Ascending aorta (tissue), 2 donors: Measurements from ENCODE around the gene UBFD1. TPM values are rescaled to one million over a fixed set of nuclear protein-coding genes. Genes with fewer than 3 reads are reported as not detected.

ENCODE experiments used
- DNase-seq, 2 donors: peaks; one replicate each; pipeline ENCODE4 v3.0.0-alpha.2; 2019; ENCODE audit warnings: low spot score in 2 of 2
- H3K27ac ChIP-seq, 2 donors: fragments of 200-600 bp; sonication (generic); one replicate each; pipeline ENCODE4 v1.5.1; 2016 to 2017; ENCODE audit warnings: mild to moderate bottlenecking in 1 of 2
- H3K27me3 ChIP-seq: fragments of 200-600 bp; sonication (generic); one replicate; pipeline ENCODE4 v1.5.1; 2017
- H3K36me3 ChIP-seq, 2 donors: fragments of 200-600 bp; sonication (generic); one replicate each; pipeline ENCODE4 v1.5.1; 2016
- H3K4me1 ChIP-seq, 2 donors: fragments of 200-600 bp; sonication (generic); one replicate each; pipeline ENCODE4 v1.5.1; 2016 to 2017; ENCODE audit warnings: mild to moderate bottlenecking in 1 of 2
- H3K4me3 ChIP-seq, 2 donors: fragments of 200-600 bp; sonication (generic); one replicate each; pipeline ENCODE4 v1.5.1; 2016 to 2017; ENCODE audit warnings: mild to moderate bottlenecking in 1 of 2
- H3K9me3 ChIP-seq, 2 donors: fragments of 200-600 bp; sonication (generic); one replicate each; pipeline ENCODE4 v1.5.1; 2016
- intact Hi-C: fragments of 100-400 bp; cut with DNase I; formaldehyde crosslinking; loops from one replicate; pipeline ENCODE4 v1.15.1; 2023
- total RNA-seq: library from RNA; depleted of rRNA; stranded (reverse); fragments of >200 nt; gene quantifications from one replicate; pipeline ENCODE4 v1.1.0, GENCODE V29; 2016
- TF ChIP-seq, protein P1 (sequence below), 3 experiments: fragments of 200-600 bp in 2 of 3; fragments of 450-650 bp in 1 of 3; sonication (generic) in 2 of 3; IDR thresholded peaks; one replicate each; pipeline ENCODE4 v1.5.1; 2016 to 2019; ENCODE audit warnings: antibody characterized with exemption in 3 of 3, mild to moderate bottlenecking in 1 of 3, moderate library complexity in 1 of 3

UBFD1 gene, protein sequence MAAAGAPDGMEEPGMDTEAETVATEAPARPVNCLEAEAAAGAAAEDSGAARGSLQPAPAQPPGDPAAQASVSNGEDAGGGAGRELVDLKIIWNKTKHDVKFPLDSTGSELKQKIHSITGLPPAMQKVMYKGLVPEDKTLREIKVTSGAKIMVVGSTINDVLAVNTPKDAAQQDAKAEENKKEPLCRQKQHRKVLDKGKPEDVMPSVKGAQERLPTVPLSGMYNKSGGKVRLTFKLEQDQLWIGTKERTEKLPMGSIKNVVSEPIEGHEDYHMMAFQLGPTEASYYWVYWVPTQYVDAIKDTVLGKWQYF
- 51.8 TPM for total RNA-seq

DNA sequence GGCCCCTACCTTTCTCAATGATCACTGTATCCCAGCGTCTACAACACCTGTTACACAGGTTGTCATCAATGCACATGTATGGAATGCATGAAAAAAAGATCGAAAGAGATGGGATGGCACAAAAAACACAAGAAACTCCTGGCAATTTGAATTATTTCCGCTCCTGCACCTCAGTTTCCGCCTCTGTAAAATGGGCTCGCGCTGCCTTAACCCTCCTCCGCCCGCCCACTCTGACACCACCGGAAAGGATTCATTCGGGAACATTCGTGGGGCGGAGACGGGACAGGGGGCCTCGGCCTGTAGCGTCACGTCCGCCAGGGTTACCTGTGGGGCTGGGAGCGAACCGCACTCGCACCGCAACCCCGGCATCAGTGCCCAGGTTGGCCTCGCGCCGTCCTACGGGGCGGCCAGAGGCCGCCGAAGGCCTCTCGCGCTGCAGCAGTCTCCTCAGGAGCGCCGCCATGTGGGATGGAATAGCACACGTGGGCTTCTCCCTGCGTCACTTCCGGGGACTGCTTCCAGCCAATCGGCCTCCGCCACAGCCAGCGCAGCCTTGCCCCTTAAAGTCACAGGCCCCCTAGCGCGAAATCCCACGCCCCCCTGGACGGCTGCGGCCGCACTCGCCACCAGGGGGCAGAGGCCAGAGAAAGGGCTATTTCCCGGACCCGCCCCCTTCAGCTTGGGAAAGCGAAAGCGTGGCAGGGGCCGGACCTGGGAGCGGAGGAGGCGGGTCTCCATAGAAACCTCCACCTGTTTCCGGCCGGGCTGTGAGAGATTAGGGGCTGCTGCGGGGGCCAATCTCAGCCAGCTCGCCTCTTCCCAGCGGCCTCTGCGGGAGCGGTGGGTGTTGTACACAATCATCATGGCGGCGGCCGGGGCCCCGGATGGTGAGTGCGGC, at the start of gene UBFD1, which contains the start of gene EARS2:
Gene UBFD1, plus strand, starts transcription at position 847 of the 898 bp plus-strand sequence. Its CDS starts 16 bp downstream, at position 863.
Gene EARS2, minus strand, starts transcription at position 470 of the 898 bp plus-strand sequence. Its CDS starts 7 bp downstream, at position 463.
- TF ChIP-seq, protein P1, sequence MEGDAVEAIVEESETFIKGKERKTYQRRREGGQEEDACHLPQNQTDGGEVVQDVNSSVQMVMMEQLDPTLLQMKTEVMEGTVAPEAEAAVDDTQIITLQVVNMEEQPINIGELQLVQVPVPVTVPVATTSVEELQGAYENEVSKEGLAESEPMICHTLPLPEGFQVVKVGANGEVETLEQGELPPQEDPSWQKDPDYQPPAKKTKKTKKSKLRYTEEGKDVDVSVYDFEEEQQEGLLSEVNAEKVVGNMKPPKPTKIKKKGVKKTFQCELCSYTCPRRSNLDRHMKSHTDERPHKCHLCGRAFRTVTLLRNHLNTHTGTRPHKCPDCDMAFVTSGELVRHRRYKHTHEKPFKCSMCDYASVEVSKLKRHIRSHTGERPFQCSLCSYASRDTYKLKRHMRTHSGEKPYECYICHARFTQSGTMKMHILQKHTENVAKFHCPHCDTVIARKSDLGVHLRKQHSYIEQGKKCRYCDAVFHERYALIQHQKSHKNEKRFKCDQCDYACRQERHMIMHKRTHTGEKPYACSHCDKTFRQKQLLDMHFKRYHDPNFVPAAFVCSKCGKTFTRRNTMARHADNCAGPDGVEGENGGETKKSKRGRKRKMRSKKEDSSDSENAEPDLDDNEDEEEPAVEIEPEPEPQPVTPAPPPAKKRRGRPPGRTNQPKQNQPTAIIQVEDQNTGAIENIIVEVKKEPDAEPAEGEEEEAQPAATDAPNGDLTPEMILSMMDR (IDR thresholded peaks at IDR 0.05), result peak; percentile 86 to 91 (median 88)
- intact Hi-C loops, result loop anchor here (1.0 to 10.0 kb wide), 7 partner anchors 39 to 1604 kb away; partner anchors contain the start of genes COG7, DCTN5, GGA2 and NDUFAB1
- H3K4me3 ChIP-seq, result peak within 1 kb of the TSS; percentile 88 to 94
- H3K27me3 ChIP-seq, result no peaks in the 10 kb centered on the region
- peak within 1 kb of the TSS; percentile 87 to 97 for H3K27ac ChIP-seq
- DNase-seq, result peak; percentile 95 to 99
- H3K4me1 ChIP-seq, result peaks cover 8 to 20% of the 10 kb centered on the region in 2 donors
- H3K9me3 ChIP-seq, result no peaks in the 10 kb centered on the region
- H3K36me3 ChIP-seq, result peaks cover 23 to 36% of the 10 kb centered on the region in 2 donors

DNA sequence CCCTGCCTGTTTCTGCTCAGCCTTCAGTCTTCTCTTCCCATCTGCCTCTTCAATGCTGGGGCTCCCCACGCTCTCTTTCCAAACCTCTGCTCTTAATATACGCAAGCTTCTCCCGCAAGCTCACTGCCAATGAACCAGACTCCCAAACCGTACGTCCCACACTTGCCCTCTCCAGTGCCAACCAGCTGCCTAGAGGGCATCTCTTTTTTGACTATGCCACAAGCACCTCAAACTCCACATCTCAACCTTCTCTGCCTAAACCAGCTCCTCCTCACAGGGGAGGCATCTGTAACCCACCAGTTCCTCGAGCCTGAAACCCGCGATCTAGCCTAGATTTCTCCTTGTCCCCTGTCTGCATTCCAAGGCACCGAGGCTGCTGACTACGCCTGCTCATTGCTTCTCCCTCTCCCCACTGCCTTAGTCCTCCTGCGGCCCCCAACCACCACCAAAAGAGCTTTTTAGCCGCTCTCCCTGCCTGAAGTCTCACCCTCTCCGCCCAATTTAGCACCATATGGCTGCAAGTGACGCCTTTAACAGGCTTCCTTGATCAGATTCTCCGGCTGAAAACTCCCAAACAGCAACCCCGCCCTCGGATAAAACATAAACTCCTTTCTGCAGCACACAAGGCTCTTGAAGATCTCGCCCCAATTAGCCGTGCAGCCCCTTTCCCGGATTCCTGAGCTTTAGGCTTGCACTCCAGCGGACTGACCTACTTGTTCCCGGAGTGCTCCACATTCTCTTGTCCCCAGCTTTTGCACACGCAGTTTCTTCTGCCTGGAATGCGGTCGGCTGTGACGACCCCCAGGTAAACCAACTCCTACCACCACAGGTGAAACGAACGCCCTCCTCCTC, 48.7 kb upstream of the UBFD1 start:
- H3K4me3 ChIP-seq, result peak overlapping the region; percentile 95 to 98
- TF ChIP-seq, protein P1 (IDR thresholded peaks at IDR 0.05), result no peak
- no peaks in the 10 kb centered on the region for H3K27me3 ChIP-seq
- no peaks in the 10 kb centered on the region for H3K9me3 ChIP-seq
- no peak for DNase-seq
- H3K4me1 ChIP-seq, result peaks cover 6 to 23% of the 10 kb centered on the region in 2 donors
- intact Hi-C loops, result loop anchor here (5.0 kb wide), 1 partner anchor 133 kb away; the partner anchor contains the start of genes DCTN5 and PALB2
- H3K27ac ChIP-seq, result peak overlapping the region; percentile 46 to 92
- no peaks in the 10 kb centered on the region for H3K36me3 ChIP-seq

DNA sequence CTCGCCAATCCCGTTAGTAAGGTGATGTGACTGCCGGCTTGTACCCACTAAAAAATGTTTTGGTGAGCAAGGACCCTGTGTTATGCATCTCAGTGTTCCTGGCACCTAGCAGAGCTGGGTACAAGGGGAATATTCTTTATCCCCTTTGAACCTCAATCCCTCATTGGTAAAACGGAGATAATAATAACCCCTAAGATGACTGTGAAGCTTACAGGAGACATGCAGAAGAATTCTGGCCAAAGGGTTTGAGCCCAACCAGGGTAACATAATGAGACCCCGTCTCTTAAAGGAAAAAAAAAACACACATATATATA, 48.1 kb upstream of the UBFD1 start:
- Histone ChIP-seq H3K27ac (peak overlapping the region; percentile 59 to 92), H3K9me3 (no peaks in the 10 kb centered on the region), H3K4me3 (peak overlapping the region; percentile 95 to 98), H3K27me3 (no peaks in the 10 kb centered on the region), H3K4me1 (peaks cover 4 to 18% of the 10 kb centered on the region in 2 donors), H3K36me3 (no peaks in the 10 kb centered on the region)
- no peak for DNase-seq
- intact Hi-C loops, result loop anchor here (5.0 kb wide), 1 partner anchor 133 kb away; the partner anchor contains the start of genes DCTN5 and PALB2
- TF ChIP-seq, protein P1 (IDR thresholded peaks at IDR 0.05), result no peak

DNA sequence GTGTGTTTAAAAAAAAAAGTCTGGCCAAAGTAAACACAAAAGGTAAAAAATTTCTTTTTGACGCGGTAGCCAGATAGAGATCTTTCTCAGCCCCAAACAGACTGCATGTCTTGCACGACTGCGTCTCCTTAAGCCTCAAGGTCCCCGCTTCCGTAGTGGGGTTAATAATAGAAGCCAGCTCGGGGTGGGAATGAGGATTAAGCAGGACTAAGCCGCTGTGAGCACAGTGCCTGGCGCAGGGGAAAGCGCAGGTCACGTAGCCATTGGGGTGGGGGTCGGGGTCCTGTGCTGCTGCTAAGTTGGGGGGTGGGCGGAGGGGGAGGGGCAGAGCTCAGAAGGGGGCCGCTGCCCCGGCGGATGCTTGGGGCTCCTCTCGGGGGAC, 47.8 kb upstream of the UBFD1 start:
- TF ChIP-seq, protein P1 (IDR thresholded peaks at IDR 0.05), result no peak
- intact Hi-C loops, result loop anchor here (1.0 to 5.0 kb wide), 3 partner anchors 48 to 133 kb away; partner anchors contain the start of genes COG7, DCTN5, EARS2 and PALB2
- Histone ChIP-seq H3K9me3 (no peaks in the 10 kb centered on the region), H3K4me3 (peak overlapping the region; percentile 95 to 98), H3K27ac (peak overlapping the region; percentile 59 to 92), H3K36me3 (peaks cover 0 to 1% of the 10 kb centered on the region in 2 donors), H3K4me1 (peaks cover under 1 to 16% of the 10 kb centered on the region in 2 donors), H3K27me3 (no peaks in the 10 kb centered on the region)
- no peak for DNase-seq
